ENCODE results near the gene IL18R1.

Gene IL18R1

DNA sequence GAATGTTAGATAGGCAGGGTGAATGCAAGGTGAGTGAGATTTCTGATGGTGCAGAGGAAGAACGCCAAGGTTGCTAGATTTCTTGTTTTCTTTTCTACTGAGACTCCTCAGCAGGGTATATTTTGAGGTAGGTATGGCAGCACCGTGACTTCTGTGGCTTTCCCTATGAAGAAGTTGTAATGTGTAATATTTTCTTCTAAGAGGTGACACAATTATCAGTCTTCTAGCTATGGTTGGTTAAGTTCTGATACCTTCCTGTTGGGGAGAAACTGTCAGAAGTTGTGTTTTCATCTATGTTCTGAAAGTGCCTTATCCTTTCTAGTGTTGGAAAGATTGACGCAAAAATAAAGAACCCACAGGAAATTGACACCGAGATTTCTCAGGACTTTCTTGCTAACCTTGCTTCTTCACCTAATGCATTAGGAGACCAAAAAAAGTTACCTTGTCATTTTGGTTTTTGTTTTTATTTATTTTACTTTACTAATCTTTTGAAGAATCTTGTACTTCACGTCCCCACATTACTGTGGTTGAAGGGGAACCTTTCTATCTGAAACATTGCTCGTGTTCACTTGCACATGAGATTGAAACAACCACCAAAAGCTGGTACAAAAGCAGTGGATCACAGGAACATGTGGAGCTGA, 11.9 kb downstream of the IL18R1 start:
- H2BK5ac ChIP-seq (ENCODE audit: low read length) = no peak overlapping the region
- no peak overlapping the region for H2BK15ac ChIP-seq (replicated peaks; ENCODE audit: low read depth)
- no peak overlapping the region for H4K8ac ChIP-seq (ENCODE audit: low read depth, low read length)
- H3K4me2 ChIP-seq (ENCODE audit: low read length) = no peak overlapping the region
- no peak overlapping the region for H3K4me3 ChIP-seq (ENCODE audit: low read length)
- no peaks in the 10 kb centered on the region for H3K79me1 ChIP-seq (ENCODE audit: low read length)
- DNase-seq = no peak
- no peak overlapping the region for H3K9ac ChIP-seq (ENCODE audit: low read length)
- no peaks in the 10 kb centered on the region for H3K36me3 ChIP-seq (ENCODE audit: control insufficient read depth, insufficient read depth, low read length)
- no peak overlapping the region for H3K4ac ChIP-seq (ENCODE audit: low read depth, low read length)
- no peak overlapping the region for H2BK120ac ChIP-seq (ENCODE audit: low read depth, low read length)
- H2AK5ac ChIP-seq (ENCODE audit: low read length) = no peak overlapping the region
- H3K18ac ChIP-seq (ENCODE audit: low read length) = no peak overlapping the region
- no peak overlapping the region for H3K27ac ChIP-seq (ENCODE audit: low read depth, low read length)
- H3K56ac ChIP-seq (ENCODE audit: low read length) = no peak overlapping the region
- no peaks in the 10 kb centered on the region for H3K4me1 ChIP-seq (ENCODE audit: control insufficient read depth, low read depth, low read length)
- H3K79me2 ChIP-seq (ENCODE audit: control insufficient read depth, insufficient read depth, low read length) = no peaks in the 10 kb centered on the region
- H4K5ac ChIP-seq (ENCODE audit: low read length) = no peak overlapping the region
- H3K23ac ChIP-seq (ENCODE audit: low read length) = no peak overlapping the region
- WGBS (ENCODE audit: extremely low coverage, insufficient coverage, low lambda C conversion rate) = no CpG with 5 or more reads among the region's 6 CpGs
- H3K27me3 ChIP-seq (ENCODE audit: insufficient read depth, low read length, poor library complexity) = no peaks in the 10 kb centered on the region

DNA sequence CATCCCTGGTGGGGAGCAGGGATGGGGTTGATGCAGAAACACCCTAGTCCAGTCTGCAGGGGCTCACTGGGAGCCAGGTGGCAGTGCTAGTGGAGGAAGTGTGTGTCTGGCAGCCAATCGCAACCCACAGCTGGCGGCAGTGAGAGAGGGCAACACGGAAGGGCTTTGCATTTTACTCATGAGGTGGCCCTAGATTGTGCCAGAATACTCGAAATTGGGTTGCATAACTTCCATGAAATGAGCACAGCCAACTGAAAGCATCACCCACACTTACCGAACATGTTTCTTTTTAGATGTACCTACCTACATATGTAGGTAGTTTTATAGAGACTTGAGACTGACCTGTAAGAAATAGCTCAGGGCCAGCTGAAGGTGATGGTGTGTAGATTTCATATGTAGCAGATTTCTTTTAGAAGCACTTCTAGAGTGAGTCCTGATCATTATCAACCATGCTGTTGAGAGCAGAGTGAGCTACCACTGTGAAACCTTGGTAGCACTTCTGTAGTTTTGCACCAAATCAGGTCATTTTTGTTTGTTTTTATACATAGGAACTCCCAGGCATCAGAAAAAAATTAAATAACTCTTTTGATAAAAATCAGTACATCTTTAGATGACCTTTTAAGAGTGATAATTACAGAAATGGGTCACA, 13.0 kb downstream of the IL18R1 start:
- WGBS (ENCODE audit: extremely low coverage, insufficient coverage, low lambda C conversion rate) = no CpG with 5 or more reads among the region's 5 CpGs
- Histone ChIP-seq H3K4me2 (ENCODE audit: low read length) (no peak overlapping the region), H3K27me3 (ENCODE audit: insufficient read depth, low read length, poor library complexity) (no peaks in the 10 kb centered on the region), H3K27ac (ENCODE audit: low read depth, low read length) (no peak overlapping the region), H4K8ac (ENCODE audit: low read depth, low read length) (no peak overlapping the region), H2BK15ac (replicated peaks; ENCODE audit: low read depth) (no peak overlapping the region), H3K9ac (ENCODE audit: low read length) (no peak overlapping the region), H3K79me1 (ENCODE audit: low read length) (no peaks in the 10 kb centered on the region), H3K4me3 (ENCODE audit: low read length) (no peak overlapping the region), H3K56ac (ENCODE audit: low read length) (no peak overlapping the region), H3K4ac (ENCODE audit: low read depth, low read length) (no peak overlapping the region), H2BK5ac (ENCODE audit: low read length) (no peak overlapping the region), H4K5ac (ENCODE audit: low read length) (no peak overlapping the region), H3K36me3 (ENCODE audit: control insufficient read depth, insufficient read depth, low read length) (no peaks in the 10 kb centered on the region), H2AK5ac (ENCODE audit: low read length) (no peak overlapping the region), H2BK120ac (ENCODE audit: low read depth, low read length) (no peak overlapping the region), H3K4me1 (ENCODE audit: control insufficient read depth, low read depth, low read length) (no peaks in the 10 kb centered on the region), H3K18ac (ENCODE audit: low read length) (no peak overlapping the region), H3K79me2 (ENCODE audit: control insufficient read depth, insufficient read depth, low read length) (no peaks in the 10 kb centered on the region), H3K23ac (ENCODE audit: low read length) (no peak overlapping the region)
- no peak for DNase-seq

DNA sequence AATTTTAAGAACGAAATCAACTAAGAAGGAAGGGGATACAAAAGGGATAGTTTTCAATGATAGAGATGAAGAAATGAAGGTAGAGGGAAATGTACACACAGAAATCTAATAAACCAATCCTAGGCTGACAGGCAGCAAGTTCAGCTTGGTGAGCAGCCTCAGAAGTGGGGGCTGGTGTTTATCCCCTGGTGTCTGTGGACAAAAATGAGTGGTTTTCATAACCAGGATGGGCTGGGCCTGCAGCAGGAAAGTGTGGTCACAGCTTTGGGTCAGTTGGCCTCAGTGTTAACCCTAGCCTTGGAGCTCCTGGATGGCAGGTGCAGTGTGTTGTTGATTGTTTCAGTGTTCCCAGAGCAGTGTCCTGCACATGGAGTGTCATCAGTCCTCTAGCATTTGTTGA, 14.3 kb downstream of the IL18R1 start:
- no peaks in the 10 kb centered on the region for H3K4me1 ChIP-seq (ENCODE audit: control insufficient read depth, low read depth, low read length)
- no peaks in the 10 kb centered on the region for H3K79me1 ChIP-seq (ENCODE audit: low read length)
- no peak overlapping the region for H3K9ac ChIP-seq (ENCODE audit: low read length)
- no peaks in the 10 kb centered on the region for H3K36me3 ChIP-seq (ENCODE audit: control insufficient read depth, insufficient read depth, low read length)
- H3K79me2 ChIP-seq (ENCODE audit: control insufficient read depth, insufficient read depth, low read length) = no peaks in the 10 kb centered on the region
- no peak overlapping the region for H3K27ac ChIP-seq (ENCODE audit: low read depth, low read length)
- H2BK120ac ChIP-seq (ENCODE audit: low read depth, low read length) = no peak overlapping the region
- H2BK5ac ChIP-seq (ENCODE audit: low read length) = no peak overlapping the region
- H4K5ac ChIP-seq (ENCODE audit: low read length) = no peak overlapping the region
- H3K18ac ChIP-seq (ENCODE audit: low read length) = no peak overlapping the region
- no peak for DNase-seq
- H3K23ac ChIP-seq (ENCODE audit: low read length) = no peak overlapping the region
- H3K27me3 ChIP-seq (ENCODE audit: insufficient read depth, low read length, poor library complexity) = no peaks in the 10 kb centered on the region
- H2AK5ac ChIP-seq (ENCODE audit: low read length) = no peak overlapping the region
- no peak overlapping the region for H3K4ac ChIP-seq (ENCODE audit: low read depth, low read length)
- H3K56ac ChIP-seq (ENCODE audit: low read length) = no peak overlapping the region
- H3K4me3 ChIP-seq (ENCODE audit: low read length) = no peak overlapping the region
- H4K8ac ChIP-seq (ENCODE audit: low read depth, low read length) = no peak overlapping the region
- no peak overlapping the region for H2BK15ac ChIP-seq (replicated peaks; ENCODE audit: low read depth)
- H3K4me2 ChIP-seq (ENCODE audit: low read length) = no peak overlapping the region
- WGBS (ENCODE audit: extremely low coverage, insufficient coverage, low lambda C conversion rate) = no CpG with 5 or more reads among the region's 1 CpG

DNA sequence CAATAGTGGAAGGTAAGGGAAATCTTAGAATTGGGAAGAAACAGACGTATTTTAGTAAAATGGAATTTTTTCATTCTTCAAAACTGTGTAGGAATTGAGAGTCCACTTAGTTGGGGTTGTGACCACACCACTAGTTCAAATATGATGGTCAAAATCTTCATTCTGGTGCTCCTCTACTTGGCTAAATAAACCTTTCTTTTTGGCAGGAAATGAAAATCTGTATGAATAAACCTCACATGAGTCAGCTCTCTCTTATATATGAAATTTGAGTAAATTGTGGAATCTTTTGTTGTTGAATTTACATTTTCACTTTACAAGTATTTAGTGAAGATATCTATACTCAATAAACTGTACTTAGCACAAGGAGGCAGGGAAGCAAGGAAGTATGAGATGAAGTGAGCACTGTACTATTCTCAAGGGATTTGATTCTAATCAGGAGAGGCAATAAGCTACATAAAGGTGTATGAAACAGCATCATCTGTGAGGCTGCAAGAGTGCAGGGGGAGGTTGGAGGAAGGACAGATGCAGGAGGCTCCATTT, 20.5 kb downstream of the IL18R1 start:
- H2BK5ac ChIP-seq (ENCODE audit: low read length) = no peak overlapping the region
- H3K9ac ChIP-seq (ENCODE audit: low read length) = no peak overlapping the region
- no peak overlapping the region for H3K18ac ChIP-seq (ENCODE audit: low read length)
- H3K4me3 ChIP-seq (ENCODE audit: low read length) = no peak overlapping the region
- H4K8ac ChIP-seq (ENCODE audit: low read depth, low read length) = no peak overlapping the region
- H2AK5ac ChIP-seq (ENCODE audit: low read length) = no peak overlapping the region
- no peak overlapping the region for H2BK120ac ChIP-seq (ENCODE audit: low read depth, low read length)
- H3K4me2 ChIP-seq (ENCODE audit: low read length) = no peak overlapping the region
- no peaks in the 10 kb centered on the region for H3K4me1 ChIP-seq (ENCODE audit: control insufficient read depth, low read depth, low read length)
- H3K79me1 ChIP-seq (ENCODE audit: low read length) = no peaks in the 10 kb centered on the region
- H3K27ac ChIP-seq (ENCODE audit: low read depth, low read length) = no peak overlapping the region
- H4K5ac ChIP-seq (ENCODE audit: low read length) = no peak overlapping the region
- no peak overlapping the region for H2BK15ac ChIP-seq (replicated peaks; ENCODE audit: low read depth)
- no peaks in the 10 kb centered on the region for H3K27me3 ChIP-seq (ENCODE audit: insufficient read depth, low read length, poor library complexity)
- H3K56ac ChIP-seq (ENCODE audit: low read length) = no peak overlapping the region
- H3K4ac ChIP-seq (ENCODE audit: low read depth, low read length) = no peak overlapping the region
- no peaks in the 10 kb centered on the region for H3K79me2 ChIP-seq (ENCODE audit: control insufficient read depth, insufficient read depth, low read length)
- no CpG with 5 or more reads among the region's 1 CpG for WGBS (ENCODE audit: extremely low coverage, insufficient coverage, low lambda C conversion rate)
- DNase-seq = no peak
- H3K23ac ChIP-seq (ENCODE audit: low read length) = no peak overlapping the region
- H3K36me3 ChIP-seq (ENCODE audit: control insufficient read depth, insufficient read depth, low read length) = no peaks in the 10 kb centered on the region

DNA sequence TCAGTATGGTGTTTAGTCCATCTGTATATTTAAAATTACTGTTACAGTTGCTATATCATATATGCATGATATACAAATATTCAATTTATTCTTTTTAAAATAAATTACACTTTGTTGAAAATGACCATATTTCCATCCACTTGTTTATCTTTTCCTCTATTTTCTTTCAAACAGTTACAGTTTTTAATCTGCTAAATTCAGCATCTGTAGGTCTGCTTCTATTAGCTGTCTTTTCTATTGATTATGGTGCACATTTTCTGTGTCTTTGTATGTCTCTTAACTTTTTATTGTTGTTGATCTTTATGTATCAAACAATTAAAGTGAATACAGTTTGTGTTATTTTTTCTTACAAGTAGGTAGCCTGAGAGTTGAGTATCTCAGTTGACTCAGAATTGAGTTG, 28.1 kb downstream of the IL18R1 start:
- Histone ChIP-seq H3K4me2 (ENCODE audit: low read length) (no peak overlapping the region), H3K23ac (ENCODE audit: low read length) (no peak overlapping the region), H3K4me3 (ENCODE audit: low read length) (no peak overlapping the region), H4K5ac (ENCODE audit: low read length) (no peak overlapping the region), H3K79me2 (ENCODE audit: control insufficient read depth, insufficient read depth, low read length) (no peaks in the 10 kb centered on the region), H3K9ac (ENCODE audit: low read length) (no peak overlapping the region), H2BK5ac (ENCODE audit: low read length) (no peak overlapping the region), H2AK5ac (ENCODE audit: low read length) (no peak overlapping the region), H3K79me1 (ENCODE audit: low read length) (no peaks in the 10 kb centered on the region), H3K36me3 (ENCODE audit: control insufficient read depth, insufficient read depth, low read length) (no peaks in the 10 kb centered on the region), H4K8ac (ENCODE audit: low read depth, low read length) (no peak overlapping the region), H3K27me3 (ENCODE audit: insufficient read depth, low read length, poor library complexity) (no peaks in the 10 kb centered on the region), H3K4me1 (ENCODE audit: control insufficient read depth, low read depth, low read length) (no peaks in the 10 kb centered on the region), H3K18ac (ENCODE audit: low read length) (no peak overlapping the region), H3K4ac (ENCODE audit: low read depth, low read length) (no peak overlapping the region), H2BK120ac (ENCODE audit: low read depth, low read length) (no peak overlapping the region), H3K56ac (ENCODE audit: low read length) (no peak overlapping the region), H2BK15ac (replicated peaks; ENCODE audit: low read depth) (no peak overlapping the region), H3K27ac (ENCODE audit: low read depth, low read length) (no peak overlapping the region)
- no peak for DNase-seq

DNA sequence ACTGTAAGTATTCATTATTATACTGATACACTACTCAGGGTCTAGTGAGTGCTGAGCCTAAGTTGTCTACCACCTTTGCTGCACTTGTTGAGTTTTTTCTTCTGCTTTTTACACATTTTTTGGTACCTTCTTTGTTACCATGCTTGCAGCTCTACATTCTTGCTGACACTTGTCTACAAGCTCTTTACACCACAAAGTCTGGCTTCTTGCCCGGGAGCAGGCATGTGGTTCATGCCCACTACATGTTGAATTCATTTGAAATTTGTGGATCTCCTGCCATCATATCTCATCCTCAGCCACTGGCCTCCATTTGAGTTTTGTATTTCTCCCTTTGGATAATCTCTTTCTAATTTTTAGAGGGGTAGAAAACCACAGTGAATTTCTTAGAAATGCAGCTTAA, 29.9 kb downstream of the IL18R1 start:
- Histone ChIP-seq H3K79me1 (ENCODE audit: low read length) (no peaks in the 10 kb centered on the region), H2AK5ac (ENCODE audit: low read length) (no peak overlapping the region), H3K23ac (ENCODE audit: low read length) (no peak overlapping the region), H3K4ac (ENCODE audit: low read depth, low read length) (no peak overlapping the region), H3K4me1 (ENCODE audit: control insufficient read depth, low read depth, low read length) (no peaks in the 10 kb centered on the region), H2BK15ac (replicated peaks; ENCODE audit: low read depth) (no peak overlapping the region), H3K27me3 (ENCODE audit: insufficient read depth, low read length, poor library complexity) (no peaks in the 10 kb centered on the region), H3K56ac (ENCODE audit: low read length) (no peak overlapping the region), H4K5ac (ENCODE audit: low read length) (no peak overlapping the region), H3K18ac (ENCODE audit: low read length) (no peak overlapping the region), H3K36me3 (ENCODE audit: control insufficient read depth, insufficient read depth, low read length) (no peaks in the 10 kb centered on the region), H3K9ac (ENCODE audit: low read length) (no peak overlapping the region), H3K4me3 (ENCODE audit: low read length) (no peak overlapping the region), H4K8ac (ENCODE audit: low read depth, low read length) (no peak overlapping the region), H3K27ac (ENCODE audit: low read depth, low read length) (no peak overlapping the region), H2BK120ac (ENCODE audit: low read depth, low read length) (no peak overlapping the region), H3K4me2 (ENCODE audit: low read length) (no peak overlapping the region), H3K79me2 (ENCODE audit: control insufficient read depth, insufficient read depth, low read length) (no peaks in the 10 kb centered on the region), H2BK5ac (ENCODE audit: low read length) (no peak overlapping the region)
- WGBS (ENCODE audit: extremely low coverage, insufficient coverage, low lambda C conversion rate) = no CpG with 5 or more reads among the region's 1 CpG
- no peak for DNase-seq

Measured in mesendoderm (in vitro differentiated cells).